GM19035 (cell line): ENCODE measurements around the gene RABGAP1L.
"Not testable (repeated sequence)": the region's sequence is repeated elsewhere in the genome, so short reads cannot be mapped to it uniquely, and the experiment has no call there.

Experiments used
- ATAC-seq: cut with Tn5 transposase; IDR thresholded peaks from one replicate; pipeline ENCODE4 v1.9.1; 2021; ENCODE audit not compliant: unreplicated experiment

RABGAP1L gene

DNA sequence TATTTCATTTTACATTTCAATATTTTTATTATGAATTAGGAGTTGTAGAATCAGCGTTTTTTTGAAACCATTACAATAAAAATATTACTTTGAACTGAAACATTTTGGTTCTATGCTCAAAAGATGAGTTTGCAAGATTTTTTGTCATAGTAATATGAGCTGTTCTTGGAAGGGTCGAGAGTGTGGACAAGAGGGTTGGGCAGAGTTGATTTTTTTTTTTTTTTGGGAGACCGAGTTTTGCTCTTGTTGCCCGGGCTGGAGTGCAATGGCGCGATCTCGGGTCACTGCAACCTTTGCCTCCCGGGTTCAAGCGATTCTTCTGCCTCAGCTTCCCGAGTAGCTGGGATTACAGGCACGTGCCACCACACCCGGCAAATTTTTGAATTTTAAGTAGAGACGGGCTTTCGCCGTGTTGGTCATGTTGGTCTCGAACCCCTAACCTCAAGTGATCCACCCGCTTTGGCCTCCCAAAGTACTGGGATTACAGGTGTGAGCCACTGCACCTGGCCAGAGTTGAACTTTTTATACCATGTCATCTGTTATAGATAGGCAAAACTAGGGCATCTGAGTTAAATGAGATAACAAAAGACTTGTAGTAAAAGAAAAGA, 843.7 kb downstream of the RABGAP1L start:
- ATAC-seq, result no peak

DNA sequence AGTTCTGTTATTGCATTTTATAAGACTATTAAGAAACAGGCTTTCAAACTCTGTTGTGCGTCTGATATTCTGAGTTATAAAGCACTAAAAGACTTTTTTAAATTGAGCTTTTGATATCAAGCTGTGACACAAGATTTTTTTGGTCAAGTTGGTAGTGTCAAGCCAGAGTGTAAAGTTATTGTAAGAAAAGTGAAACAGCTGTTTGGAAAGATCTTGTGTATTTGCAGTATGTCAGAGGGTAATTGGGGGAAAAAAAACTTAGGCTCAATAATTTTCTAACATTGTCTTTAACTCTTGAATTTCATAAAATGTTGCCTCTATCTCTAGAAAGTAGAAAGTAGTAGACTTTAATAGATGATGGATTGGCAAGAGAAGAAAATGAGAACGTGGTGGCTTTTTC, 844.2 kb downstream of the RABGAP1L start:
- ATAC-seq, result no peak

DNA sequence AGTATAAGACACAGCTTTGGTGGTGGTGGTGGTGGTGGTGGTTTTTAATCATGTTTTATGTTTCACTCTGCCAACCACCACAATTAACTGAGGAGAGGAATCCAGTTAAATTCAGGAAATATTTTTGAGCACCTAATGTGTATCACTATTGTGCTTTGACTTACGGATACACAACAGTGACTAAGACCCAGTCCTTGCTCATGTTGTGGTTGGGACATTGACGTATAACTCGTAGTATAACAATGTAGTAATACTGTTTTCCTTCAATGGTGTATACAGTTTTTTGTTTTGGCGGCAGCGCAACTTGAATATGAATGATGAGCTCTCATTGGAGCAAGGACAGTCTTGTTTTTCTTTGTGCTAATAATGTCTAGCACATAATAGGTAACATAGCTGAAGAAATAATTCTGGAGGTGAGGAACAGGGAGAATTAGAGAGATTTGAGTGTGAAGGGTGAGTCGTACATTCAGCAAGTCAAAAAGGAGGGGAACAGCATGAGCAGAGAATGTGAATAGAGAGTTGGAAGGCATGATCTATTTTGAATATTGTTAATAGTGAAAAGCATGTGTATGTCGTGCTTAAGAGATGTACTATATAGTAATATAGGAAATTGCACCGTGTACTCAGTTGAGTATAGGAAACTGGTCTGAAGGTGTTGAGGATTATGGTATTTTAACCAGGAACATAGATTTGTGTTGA, 845.9 kb downstream of the RABGAP1L start:
- ATAC-seq, result no peak

DNA sequence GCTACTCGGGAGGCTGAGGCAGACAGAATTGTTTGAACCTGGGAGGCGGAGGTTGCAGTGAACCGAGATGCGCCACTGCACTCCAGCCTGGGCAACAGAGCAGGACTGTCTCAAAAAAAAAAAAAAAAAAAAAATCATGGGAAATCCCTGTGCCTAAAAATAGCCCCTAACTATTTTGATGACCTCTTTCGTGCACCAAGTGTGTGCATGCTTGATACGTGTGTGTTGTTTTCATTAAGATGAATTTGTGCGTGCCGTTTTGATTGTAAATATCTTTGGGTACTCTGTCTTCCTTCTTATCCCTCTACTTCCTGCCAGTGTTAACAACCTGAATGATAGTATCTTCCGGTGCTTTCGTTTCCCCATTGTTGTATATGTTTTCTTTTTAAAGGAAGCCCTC, 850.2 kb downstream of the RABGAP1L start:
- no peak for ATAC-seq

DNA sequence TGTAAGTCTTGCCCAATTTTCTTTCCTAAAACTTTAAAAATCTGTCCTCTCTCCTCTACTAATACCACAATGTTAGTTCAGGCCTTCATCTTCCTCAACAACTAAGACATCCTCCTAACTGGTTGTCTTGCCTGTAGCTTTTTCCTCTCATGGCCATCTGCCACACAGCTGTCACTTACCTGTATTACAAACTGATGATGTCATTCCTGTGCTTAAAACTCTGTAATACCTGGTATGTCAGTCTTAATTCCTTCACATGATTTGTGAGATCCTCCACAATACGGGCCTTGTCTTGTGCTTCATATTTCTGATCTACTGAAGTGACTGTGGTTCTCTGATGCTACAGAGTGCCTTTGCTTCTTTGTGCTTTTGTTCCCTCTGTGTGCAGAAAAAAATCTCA, 854.1 kb downstream of the RABGAP1L start:
- no peak for ATAC-seq

DNA sequence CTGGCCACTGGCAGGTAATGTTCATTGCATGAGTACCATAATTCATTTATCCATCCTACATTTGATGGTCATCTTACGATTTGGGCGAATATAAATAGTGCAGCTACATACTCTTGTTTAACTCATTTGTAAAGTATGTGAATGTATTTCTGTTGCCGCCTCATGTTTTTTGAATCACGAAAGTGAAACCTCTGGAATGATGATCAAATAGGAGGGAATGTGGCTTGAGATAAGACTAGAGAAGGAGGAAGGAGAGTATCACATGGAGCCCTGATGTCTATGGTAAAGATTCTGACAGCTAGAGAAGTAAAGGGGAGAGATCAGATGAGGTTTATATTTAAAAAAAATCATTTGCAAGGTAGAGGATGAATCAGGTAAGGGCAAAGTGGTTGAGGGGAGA, 855.9 kb downstream of the RABGAP1L start:
- no peak for ATAC-seq

DNA sequence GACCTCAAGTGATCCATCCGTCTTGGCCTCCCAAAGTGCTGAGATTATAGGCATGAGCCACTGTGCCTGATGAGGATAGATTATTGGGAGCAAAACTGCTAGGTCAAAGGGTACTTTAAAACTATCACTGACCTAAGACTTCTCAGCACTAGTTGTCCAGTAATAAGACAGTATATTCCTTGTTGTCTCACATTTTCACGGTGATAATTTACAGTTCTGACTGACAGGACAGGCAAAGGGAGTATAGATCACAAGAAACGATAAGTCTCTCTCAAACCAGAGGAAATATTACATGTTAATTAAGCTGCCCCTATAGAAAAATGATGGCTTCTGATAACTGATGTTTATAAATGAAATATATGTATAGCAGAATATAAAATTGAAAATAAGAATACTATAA, 860.2 kb downstream of the RABGAP1L start:
- ATAC-seq, result no peak

DNA sequence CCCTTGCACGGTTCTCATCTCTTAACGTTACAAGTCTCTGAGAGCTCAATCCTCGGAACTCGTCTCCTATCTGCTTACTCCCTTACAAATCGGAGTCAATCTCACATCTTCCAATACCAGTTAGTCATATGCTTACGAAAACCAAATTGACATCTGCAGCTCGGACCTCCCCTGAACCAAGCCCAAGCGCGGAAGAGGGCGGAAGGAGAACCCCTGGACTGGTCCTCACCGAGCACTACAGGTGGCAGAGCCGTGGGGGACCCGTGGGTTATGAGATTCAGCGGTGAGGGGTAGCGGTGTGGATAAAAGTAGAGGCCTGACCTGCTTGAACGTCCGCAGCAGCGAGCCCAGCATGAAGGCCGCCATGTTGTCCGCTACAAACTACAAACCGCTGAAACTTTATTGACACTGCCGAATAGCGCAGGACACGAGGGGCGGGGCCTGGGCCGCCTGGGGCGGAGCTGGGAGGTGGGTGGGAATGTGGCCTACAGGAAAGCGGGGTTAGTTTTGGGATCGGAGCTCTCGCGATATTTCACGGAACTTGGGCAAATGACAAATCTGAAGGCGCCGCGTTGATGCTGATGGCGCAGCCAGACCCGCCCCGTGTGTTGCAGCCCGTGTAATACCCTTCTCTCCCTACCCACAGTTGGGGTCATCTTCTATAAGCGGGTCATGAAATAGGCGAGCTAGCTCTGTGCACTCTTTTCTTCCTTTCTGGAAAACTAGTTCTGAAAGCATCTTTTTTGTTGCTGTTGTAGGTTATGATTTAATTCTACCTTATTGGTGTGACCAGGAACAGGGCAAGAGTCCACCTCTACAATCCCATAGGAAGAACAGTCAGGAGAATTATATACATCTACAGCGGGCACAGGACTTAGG, 864.0 kb downstream of the RABGAP1L start, which contains the start of gene MRPS14:
TSS of gene MRPS14 (minus strand) at position 383 of the 879 bp plus-strand sequence. CDS start at position 366, 17 bp downstream.
- peak; percentile 92 for ATAC-seq

DNA sequence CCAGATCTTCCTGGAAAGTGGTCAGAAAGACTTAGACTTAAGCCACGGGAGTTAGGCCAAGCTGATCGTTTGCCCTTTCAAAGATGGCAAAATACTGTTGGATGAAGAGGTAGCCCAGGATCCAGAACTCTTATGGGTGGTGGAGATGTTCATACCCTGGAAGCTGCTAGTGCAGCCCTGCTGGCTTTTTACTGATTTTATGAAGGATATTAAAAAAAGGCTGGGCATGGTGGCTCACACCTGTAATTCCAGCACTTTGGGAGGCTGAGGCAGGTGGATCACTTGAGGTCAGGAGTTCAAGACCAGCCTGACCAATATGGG, 864.6 kb downstream of the RABGAP1L start:
- not testable (repeated sequence) for ATAC-seq

DNA sequence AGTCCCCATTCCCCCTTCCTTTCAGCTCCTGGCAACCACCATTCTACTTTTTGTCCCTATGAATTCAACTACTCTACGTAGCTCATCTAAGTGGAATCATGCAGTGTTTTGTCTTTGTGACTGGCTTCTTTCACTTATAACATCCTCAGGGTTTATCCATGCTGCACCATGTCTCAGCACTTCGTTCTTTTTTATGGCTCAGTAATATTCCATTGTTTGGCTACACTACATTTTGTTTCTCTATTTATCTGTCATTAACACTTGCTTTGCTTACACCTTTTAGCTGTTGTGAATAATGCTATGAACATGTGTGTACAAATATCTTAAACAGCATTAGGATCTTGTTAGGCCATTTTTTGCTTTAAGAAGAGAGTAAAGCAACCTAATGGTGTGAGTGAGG, 865.5 kb downstream of the RABGAP1L start:
- ATAC-seq, result no peak

DNA sequence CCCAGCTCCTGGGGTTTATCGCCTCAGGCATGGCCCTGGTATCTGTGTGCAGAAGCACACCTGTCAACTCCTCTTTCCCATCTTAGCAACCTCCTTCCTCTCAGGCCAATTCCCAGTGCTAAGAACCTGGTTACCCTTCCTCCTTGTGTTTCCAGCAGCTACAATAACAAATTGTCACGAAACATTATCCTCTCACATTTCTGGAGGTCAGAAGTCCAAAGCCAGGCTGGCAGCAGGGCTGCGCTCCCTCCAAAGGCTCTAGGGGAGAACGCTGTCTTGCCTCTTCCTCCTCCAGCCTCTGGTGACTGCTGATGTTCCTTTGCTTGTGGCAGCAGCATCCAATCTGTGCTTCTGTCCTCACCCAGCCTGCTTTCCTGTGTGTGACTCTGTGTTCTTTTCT, 874.6 kb downstream of the RABGAP1L start:
- ATAC-seq, result no peak

DNA sequence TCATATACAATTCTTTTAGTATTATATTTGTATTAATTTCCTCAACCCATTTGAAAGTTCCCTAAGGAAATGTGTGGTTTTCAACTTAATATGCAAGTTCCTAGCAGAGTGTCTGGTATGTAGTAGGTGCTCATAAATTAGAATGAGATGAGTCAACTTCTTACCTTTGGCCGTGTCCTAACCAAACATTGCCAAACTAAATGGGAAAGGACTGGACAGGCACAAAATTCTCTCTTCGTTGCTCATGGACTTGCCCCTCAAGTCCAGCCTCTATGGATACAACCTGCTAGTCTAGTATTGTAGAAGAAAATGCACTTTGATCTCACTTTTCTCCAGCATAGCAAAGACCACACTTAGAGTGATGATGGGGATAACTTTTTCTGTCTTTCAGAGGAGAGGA, 875.5 kb downstream of the RABGAP1L start:
- no peak for ATAC-seq

DNA sequence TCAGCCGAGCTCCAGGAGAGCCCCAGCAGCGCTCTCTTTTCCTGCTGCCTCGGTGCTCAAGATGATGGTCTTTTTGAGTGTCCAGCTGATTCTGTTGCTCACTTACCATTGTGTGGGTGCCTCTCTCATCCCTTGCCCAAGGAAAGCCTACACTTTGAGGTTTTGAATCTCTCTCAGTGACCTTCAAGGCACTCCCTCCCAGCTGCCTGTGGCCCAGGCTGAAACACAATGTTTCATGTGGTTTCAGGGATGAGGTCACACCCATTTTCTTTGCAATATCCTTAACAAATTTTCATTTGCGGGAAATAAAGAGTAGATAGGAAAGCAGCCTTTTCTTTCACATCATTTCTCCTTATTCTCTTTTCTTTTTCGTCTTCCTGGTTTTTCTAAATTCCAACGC, 876.5 kb downstream of the RABGAP1L start:
- no peak for ATAC-seq

DNA sequence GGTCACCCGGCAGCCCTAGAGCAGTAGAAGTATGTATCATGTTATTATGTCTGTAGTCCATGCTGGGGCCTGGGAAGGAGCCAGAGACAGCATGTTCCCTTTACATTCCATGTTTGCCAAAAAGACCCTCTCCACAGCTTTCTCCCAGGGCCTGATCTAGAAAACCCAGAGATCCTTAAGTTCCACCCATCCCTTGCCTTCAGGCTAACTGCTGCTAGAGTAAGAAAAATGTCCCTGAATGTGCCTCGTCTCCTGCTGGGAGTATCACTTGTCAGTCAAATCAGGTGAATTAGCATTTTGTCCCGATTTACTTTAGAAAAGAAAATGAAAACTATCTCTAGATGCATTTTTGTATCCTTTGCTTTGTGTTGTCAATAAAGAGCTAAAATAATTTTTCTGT, 877.2 kb downstream of the RABGAP1L start:
- ATAC-seq, result no peak

DNA sequence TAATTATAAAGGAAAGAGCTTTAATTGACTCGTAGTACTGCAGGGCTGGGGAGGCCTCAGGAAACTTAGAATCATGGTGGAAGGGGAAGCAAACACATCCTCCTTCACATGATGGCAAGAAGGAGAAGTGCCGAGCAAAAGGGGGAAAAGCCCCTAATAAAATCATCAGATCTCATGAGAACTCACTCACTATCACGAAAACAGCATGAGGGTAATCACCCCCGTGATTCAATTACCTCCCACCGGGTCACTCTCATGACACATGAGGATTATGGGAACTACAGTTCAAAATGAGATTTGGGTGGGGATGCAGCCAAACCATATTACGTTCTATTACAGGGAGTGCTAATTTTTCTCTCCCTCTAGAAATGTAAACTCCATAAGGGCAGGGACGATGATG, 878.1 kb downstream of the RABGAP1L start:
- no peak for ATAC-seq

DNA sequence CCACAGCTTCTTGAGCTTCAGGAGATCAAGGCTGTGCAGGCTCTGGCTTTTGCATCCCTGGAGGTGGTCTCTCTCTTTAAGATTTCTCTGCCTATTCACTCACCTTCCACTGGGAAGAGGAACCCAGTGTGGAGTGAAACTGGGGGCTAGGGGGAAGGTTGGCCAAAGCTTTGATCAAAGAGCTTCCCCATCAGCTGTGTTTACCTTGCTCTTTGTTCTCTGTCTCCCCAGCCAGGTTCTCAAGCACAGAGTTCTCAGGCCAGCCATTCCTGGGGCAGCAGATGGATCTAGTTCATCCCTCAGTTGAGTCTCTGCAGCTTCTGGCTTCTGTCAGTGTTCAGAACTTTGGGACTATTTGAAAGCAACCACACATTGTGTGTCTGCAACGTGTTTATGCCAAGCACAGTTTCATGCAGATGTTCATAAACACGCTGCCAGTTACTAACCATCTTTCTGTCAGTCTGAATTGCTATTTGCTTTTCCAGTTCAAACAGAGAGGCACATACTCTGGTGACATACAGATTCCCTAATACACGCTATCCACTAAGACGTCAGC, 881.1 kb downstream of the RABGAP1L start:
- no peak for ATAC-seq

DNA sequence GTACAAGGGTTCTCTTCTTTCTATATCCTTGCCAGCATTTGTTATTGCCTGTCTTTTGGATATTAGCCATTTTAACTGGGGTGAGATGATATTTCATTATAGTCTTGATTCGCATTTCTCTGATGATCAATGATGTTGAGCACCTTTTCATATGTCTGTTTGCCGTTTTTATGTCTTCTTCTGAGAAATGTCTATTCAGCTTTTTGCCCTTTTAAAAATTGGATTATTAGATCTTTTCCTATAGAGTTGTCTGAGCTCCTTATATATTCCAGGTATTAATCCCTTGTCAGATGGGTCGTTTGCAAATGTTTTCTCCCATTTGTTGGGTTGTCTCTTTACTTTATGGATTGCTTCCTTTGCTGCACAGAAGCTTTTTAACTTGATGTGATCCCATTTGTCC, 883.3 kb downstream of the RABGAP1L start:
- no peak for ATAC-seq

DNA sequence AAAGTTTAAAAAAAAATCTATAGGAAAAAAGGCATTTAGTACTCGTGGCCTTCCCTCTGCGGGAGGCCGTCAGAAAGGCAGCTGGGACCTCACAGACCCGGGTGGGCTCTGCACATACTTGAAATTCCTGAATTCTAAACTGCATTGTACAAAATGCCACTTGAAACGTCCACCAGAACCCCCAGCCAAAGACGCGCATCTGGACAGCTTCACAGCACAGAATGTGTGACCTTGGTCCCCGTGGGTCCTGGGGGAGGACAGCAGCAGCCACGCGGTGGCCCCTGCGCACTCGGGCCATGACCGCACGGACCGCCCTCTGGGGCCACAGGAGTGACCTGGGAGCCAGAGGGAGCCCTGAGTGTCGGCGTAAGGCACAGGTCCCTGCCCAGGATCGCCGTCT, 884.5 kb downstream of the RABGAP1L start:
- no peak for ATAC-seq

DNA sequence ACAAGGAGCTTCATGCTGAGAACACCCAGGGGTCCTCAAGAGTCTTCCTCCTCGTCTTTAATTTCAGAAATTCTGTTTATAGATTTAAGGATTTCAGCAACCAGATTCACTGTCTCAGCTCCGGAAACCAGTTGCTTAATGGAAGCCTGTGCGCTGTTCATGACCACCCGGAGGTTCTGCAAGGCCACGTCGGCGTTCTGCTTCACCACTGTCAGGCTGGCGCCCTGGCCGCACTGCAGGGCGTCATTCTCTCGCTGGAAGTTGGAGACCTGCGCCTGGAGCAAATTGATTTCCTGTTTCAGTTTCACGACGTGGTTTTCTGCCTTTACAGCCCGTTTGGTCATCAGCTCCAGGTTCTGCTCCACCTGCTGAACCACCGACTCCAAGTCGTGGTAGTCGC, 885.3 kb downstream of the RABGAP1L start:
- not testable (repeated sequence) for ATAC-seq
